GM23338 (cell line): ENCODE measurements around the gene ATP10A. TPM values are rescaled to one million over a fixed set of nuclear protein-coding genes. Genes with fewer than 3 reads are reported as not detected.
A peak's percentile ranks its signal among the peaks of the same experiment; 100 is the strongest.

Source experiments
- ATAC-seq: fragments of 200-7000 bp; cut with Tn5 transposase; 3 replicates; pipeline ENCODE4 v1.9.1; 2020
- DNase-seq: peaks from one replicate; pipeline ENCODE4 v3.0.0-alpha.2; 2015; ENCODE audit warnings: low spot score
- H2AFZ ChIP-seq: fragments of 200-600 bp; sonication (generic); 2 replicates; pipeline ENCODE4 v1.8.0; 2016; ENCODE audit warnings: antibody characterized with exemption, mild to moderate bottlenecking, moderate library complexity
- H3F3A ChIP-seq: fragments of 200-600 bp; sonication (generic); replicated peaks from 2 replicates; pipeline ENCODE4 v1.8.0; 2017; ENCODE audit warnings: antibody characterized with exemption, mixed run types, low read depth
- H3K27ac ChIP-seq: fragments of 200-600 bp; sonication (generic); 2 replicates; pipeline ENCODE4 v1.6.1; 2016; ENCODE audit warnings: low read depth
- H3K27me3 ChIP-seq: fragments of 200-600 bp; sonication (generic); 2 replicates; pipeline ENCODE4 v1.8.0; 2016; ENCODE audit warnings: mild to moderate bottlenecking, mixed run types, moderate library complexity; ENCODE audit not compliant: insufficient read depth
- H3K36me3 ChIP-seq: fragments of 200-600 bp; sonication (generic); 2 replicates; pipeline ENCODE4 v1.8.0; 2016; ENCODE audit warnings: mild to moderate bottlenecking; ENCODE audit not compliant: insufficient read depth
- H3K4me1 ChIP-seq: fragments of 200-600 bp; sonication (generic); 2 replicates; pipeline ENCODE4 v1.8.0; 2016; ENCODE audit warnings: mild to moderate bottlenecking, moderate library complexity; ENCODE audit not compliant: insufficient read depth
- H3K4me2 ChIP-seq: fragments of 200-600 bp; sonication (generic); 2 replicates; pipeline ENCODE4 v1.7.1; 2017; ENCODE audit warnings: mixed run types
- H3K4me3 ChIP-seq: fragments of 200-600 bp; sonication (generic); 2 replicates; pipeline ENCODE4 v1.6.1; 2016; ENCODE audit warnings: mixed run types
- H3K79me2 ChIP-seq: fragments of 200-600 bp; sonication (generic); replicated peaks from 2 replicates; pipeline ENCODE4 v1.8.0; 2017; ENCODE audit warnings: mild to moderate bottlenecking; ENCODE audit not compliant: insufficient read depth
- H3K9me2 ChIP-seq: fragments of 200-600 bp; sonication (generic); 2 replicates; pipeline ENCODE4 v1.8.0; 2017; ENCODE audit not compliant: insufficient read depth
- H4K20me1 ChIP-seq: fragments of 200-600 bp; sonication (generic); replicated peaks from 2 replicates; pipeline ENCODE4 v1.8.0; 2017; ENCODE audit warnings: mild to moderate bottlenecking; ENCODE audit not compliant: insufficient read depth
- H3K27ac Mint-ChIP-seq: 2 replicates; pipeline ENCODE4 v1.8.0; 2020; ENCODE audit warnings: inconsistent platforms, mild to moderate bottlenecking, moderate library complexity, mixed read lengths
- H3K27me3 Mint-ChIP-seq: 3 replicates; pipeline ENCODE4 v1.8.0; 2022; ENCODE audit warnings: low read depth, mild to moderate bottlenecking, moderate library complexity, mixed read lengths, inconsistent platforms; ENCODE audit not compliant: insufficient read depth, poor library complexity
- H3K36me3 Mint-ChIP-seq: 3 replicates; pipeline ENCODE4 v1.8.0; 2021; ENCODE audit warnings: low read depth, mild to moderate bottlenecking, inconsistent platforms, moderate library complexity, mixed read lengths
- H3K4me1 Mint-ChIP-seq: 3 replicates; pipeline ENCODE4 v1.8.0; 2020; ENCODE audit warnings: mild to moderate bottlenecking, inconsistent platforms, mixed read lengths
- H3K4me3 Mint-ChIP-seq: 3 replicates; pipeline ENCODE4 v1.8.0; 2021; ENCODE audit warnings: moderate library complexity, mild to moderate bottlenecking, inconsistent platforms, mixed read lengths
- H3K9me3 Mint-ChIP-seq: 3 replicates; pipeline ENCODE4 v1.8.0; 2020; ENCODE audit warnings: moderate library complexity, mild to moderate bottlenecking, inconsistent platforms, mixed read lengths
- CREB1 ChIP-seq: fragments of 250-450 bp; sonication (Bioruptor Pico); IDR thresholded peaks from 2 replicates; pipeline ENCODE4 v1.5.0; 2020; ENCODE audit warnings: low read depth, mild to moderate bottlenecking, moderate library complexity
- CTCF ChIP-seq, 2 experiments: fragments of 200-600 bp in 1 of 2; sonication (generic) in 1 of 2; conservative IDR thresholded peaks; 2 replicates each; pipeline versions ENCODE4 v1.5.1 to v1.6.1; 2016 to 2017; ENCODE audit warnings: antibody characterized with exemption in 2 of 2, low read depth in 2 of 2, mild to moderate bottlenecking in 2 of 2, moderate library complexity in 1 of 2
- EZH2 ChIP-seq: fragments of 200-600 bp; sonication (generic); IDR thresholded peaks from one replicate; pipeline ENCODE4 v1.8.0; 2017; ENCODE audit warnings: antibody characterized with exemption, mild to moderate bottlenecking, low read depth; ENCODE audit not compliant: unreplicated experiment
- EZH2phosphoT487 ChIP-seq: fragments of 200-600 bp; sonication (generic); IDR thresholded peaks from one replicate; pipeline ENCODE4 v1.8.1; 2018; ENCODE audit warnings: antibody characterized with exemption; ENCODE audit not compliant: unreplicated experiment
- JUNB ChIP-seq: IDR thresholded peaks from one replicate; pipeline ENCODE4 v1.6.1; 2016; ENCODE audit warnings: antibody characterized with exemption; ENCODE audit not compliant: unreplicated experiment
- NANOG ChIP-seq: IDR thresholded peaks from 2 replicates; pipeline ENCODE4 v1.6.1; 2016; ENCODE audit warnings: antibody characterized with exemption, borderline replicate concordance
- POLR2AphosphoS5 ChIP-seq: IDR thresholded peaks from 2 replicates; pipeline ENCODE4 v1.6.1; 2016; ENCODE audit warnings: antibody characterized with exemption, low read depth
- REST ChIP-seq: IDR thresholded peaks from one replicate; pipeline ENCODE4 v1.6.1; 2018; ENCODE audit warnings: antibody characterized with exemption; ENCODE audit not compliant: unreplicated experiment
- STAT1 ChIP-seq: IDR thresholded peaks from one replicate; pipeline ENCODE4 v1.6.1; 2016; ENCODE audit warnings: antibody characterized with exemption; ENCODE audit not compliant: unreplicated experiment
- ZNF114 ChIP-seq: fragments of 250-450 bp; sonication (Bioruptor Pico); IDR thresholded peaks from 2 replicates; pipeline ENCODE4 v1.5.0; 2020; ENCODE audit warnings: mild to moderate bottlenecking, moderate library complexity
- ZNF331 ChIP-seq: fragments of 250-450 bp; sonication (Bioruptor Pico); IDR thresholded peaks from 2 replicates; pipeline ENCODE4 v1.5.0; 2020; ENCODE audit warnings: low read depth, mild to moderate bottlenecking, moderate library complexity
- ZNF462 ChIP-seq: fragments of 250-450 bp; sonication (Bioruptor Pico); IDR thresholded peaks from 2 replicates; pipeline ENCODE4 v1.5.0; 2020; ENCODE audit warnings: mild to moderate bottlenecking, moderate library complexity
- polyA plus RNA-seq: library from polyadenylated mRNA; unstranded; fragments of >200 nt; fragmentation: Nextera tagmentation; extraction: Ambion mirVana; gene quantifications from 2 replicates; pipeline ENCODE4 v1.2.1, GENCODE V29; 2016
- total RNA-seq: library from RNA; depleted of rRNA; stranded (reverse); fragments of >200 nt; shearing (Covaris generic); gene quantifications from 2 replicates; pipeline ENCODE4 v1.2.3, GENCODE V29; 2014
- TF ChIP-seq, protein P1 (sequence below): IDR thresholded peaks from 2 replicates; pipeline ENCODE4 v1.6.1; 2016; ENCODE audit warnings: antibody characterized with exemption

Gene ATP10A
- total and polyA plus RNA-seq, 2 experiments from 2014 or later: 0.36 to 5.6 TPM

- peaks cover 37% of the 10 kb centered on the region for H3K4me1 ChIP-seq
- H3K4me2 ChIP-seq: peak overlapping the region; percentile 86; the same call in 1 of the 2 replicates
- H3K36me3 ChIP-seq: no peaks in the 10 kb centered on the region; the same call in 1 of the 2 replicates
- Mint-ChIP-seq H3K36me3 (no peaks in the 10 kb centered on the region), H3K27me3 (peaks cover 12% of the 10 kb centered on the region), H3K9me3 (no peaks in the 10 kb centered on the region; the same call in 2 of the 3 replicates), H3K4me3 (no peak overlapping the region), H3K4me1 (peaks cover 52% of the 10 kb centered on the region), H3K27ac (no peak overlapping the region)
- H3K9me2 ChIP-seq: no peaks in the 10 kb centered on the region
- TF ChIP-seq ZNF114 (CRISPR knock-in tag): no peak
- TF ChIP-seq CTCF (conservative IDR thresholded peaks at IDR 0.05; ENCODE audit: low read depth in 2 of 2): no peak
- no peak for TF ChIP-seq JUNB
- no peak for TF ChIP-seq EZH2phosphoT487
- TF ChIP-seq NANOG: no peak
- no peak for TF ChIP-seq CREB1 (CRISPR knock-in tag)
- TF ChIP-seq ZNF462 (CRISPR knock-in tag): no peak
- TF ChIP-seq, protein P1, sequence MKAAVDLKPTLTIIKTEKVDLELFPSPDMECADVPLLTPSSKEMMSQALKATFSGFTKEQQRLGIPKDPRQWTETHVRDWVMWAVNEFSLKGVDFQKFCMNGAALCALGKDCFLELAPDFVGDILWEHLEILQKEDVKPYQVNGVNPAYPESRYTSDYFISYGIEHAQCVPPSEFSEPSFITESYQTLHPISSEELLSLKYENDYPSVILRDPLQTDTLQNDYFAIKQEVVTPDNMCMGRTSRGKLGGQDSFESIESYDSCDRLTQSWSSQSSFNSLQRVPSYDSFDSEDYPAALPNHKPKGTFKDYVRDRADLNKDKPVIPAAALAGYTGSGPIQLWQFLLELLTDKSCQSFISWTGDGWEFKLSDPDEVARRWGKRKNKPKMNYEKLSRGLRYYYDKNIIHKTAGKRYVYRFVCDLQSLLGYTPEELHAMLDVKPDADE: no peak
- no peak for TF ChIP-seq ZNF331 (CRISPR knock-in tag)
- no peak for TF ChIP-seq EZH2
- TF ChIP-seq REST: no peak
- TF ChIP-seq POLR2AphosphoS5: no peak
- no peak for TF ChIP-seq STAT1
- H4K20me1 ChIP-seq: no peaks in the 10 kb centered on the region
- no peak overlapping the region for H3K27ac ChIP-seq
- H2AFZ ChIP-seq: no peak overlapping the region
- no peak overlapping the region for H3K4me3 ChIP-seq
- no peaks in the 10 kb centered on the region for H3F3A ChIP-seq
- no peak for DNase-seq
- H3K27me3 ChIP-seq: no peaks in the 10 kb centered on the region
- no peaks in the 10 kb centered on the region for H3K79me2 ChIP-seq
- ATAC-seq: no peak
Observed at GRCh38 chr15:25848325-25848724, 14.8 kb downstream of the ATP10A start.
